ENCODE measurements around the gene IL6. TPM values are rescaled to one million over a fixed set of nuclear protein-coding genes. Genes with fewer than 3 reads are reported as not detected.
"Not testable (repeated sequence)": the region's sequence is repeated elsewhere in the genome, so short reads cannot be mapped to it uniquely, and the experiment has no call there.

Gene IL6
- 0.10 to 5.0 TPM (median 2.7 TPM) in 3 replicates for polyA plus RNA-seq
- polyA plus RNA-seq (2011; ENCODE audit: low read depth), result not detected
- polyA plus RNA-seq (2011; cell fraction: cytosol; rRNA removed), result 2.6 and 3.2 TPM in 2 replicates
- 25.2 and 38.7 TPM in 2 replicates for polyA plus RNA-seq (2011; cell fraction: nucleus; rRNA removed)
- not detected in 2 replicates for polyA plus RNA-seq (2012; ENCODE audit: low replicate concordance)
- polyA minus RNA-seq, result 0.63 to 3.1 TPM in 2 of 3 replicates, not detected in the other
- polyA minus RNA-seq (2011; cell fraction: cytosol; rRNA and poly(A)+ RNA removed), result not detected
- polyA minus RNA-seq (2011; cell fraction: nucleus; rRNA and poly(A)+ RNA removed), result 6.1 and 15.0 TPM in 2 replicates

GRCh38 chr7:22726907-22727713, at the start of gene IL6:
TSS of gene IL6 (plus strand) at chr7:22727200. CDS start at chr7:22727263, 63 bp downstream.
- Histone ChIP-seq H2AFZ (ENCODE audit: control insufficient read depth, low read length) (no peak within 1 kb of the TSS), H3K27ac (ENCODE audit: control insufficient read depth, insufficient read depth, low read length) (peak within 1 kb of the TSS; percentile 50), H3K36me3 (ENCODE audit: control insufficient read depth in 2 of 2, extremely low read depth in 1 of 2, insufficient read depth in 2 of 2, low read length in 2 of 2) (no peaks in the 10 kb centered on the region), H3K9me1 (ENCODE audit: control insufficient read depth, extremely low read depth, insufficient read depth, low read length) (no peaks in the 10 kb centered on the region), H3K79me2 (ENCODE audit: control insufficient read depth, insufficient read depth, low read length) (no peaks in the 10 kb centered on the region), H3K4me3 (ENCODE audit: control insufficient read depth in 2 of 3, extremely low read depth in 1 of 3, insufficient read depth in 2 of 3, low read depth in 1 of 3, low read length in 3 of 3) (peak within 1 kb of the TSS in 2 of 3 experiments; percentile 2 to 28), H3K4me2 (ENCODE audit: control insufficient read depth, extremely low read depth, insufficient read depth, low read depth, low read length) (peak within 1 kb of the TSS; percentile 57), H3K4me1 (ENCODE audit: control insufficient read depth, extremely low read depth, insufficient read depth, low read length) (peaks cover 22% of the 10 kb centered on the region), H4K20me1 (ENCODE audit: control insufficient read depth, extremely low read depth, insufficient read depth, low read length) (no peaks in the 10 kb centered on the region), H3K27me3 (ENCODE audit: control insufficient read depth, extremely low read depth, insufficient read depth, low read length) (no peaks in the 10 kb centered on the region), H3K9ac (ENCODE audit: control insufficient read depth, extremely low read depth, insufficient read depth, low read length) (peak within 1 kb of the TSS; percentile 31), H3K9me3 (ENCODE audit: control insufficient read depth, low read depth, low read length) (no peaks in the 10 kb centered on the region)
- DNase-seq (ENCODE audit: low read depth, low spot score) (peak; percentile 77), FAIRE-seq (no peak)
- TF ChIP-seq, protein P1, sequence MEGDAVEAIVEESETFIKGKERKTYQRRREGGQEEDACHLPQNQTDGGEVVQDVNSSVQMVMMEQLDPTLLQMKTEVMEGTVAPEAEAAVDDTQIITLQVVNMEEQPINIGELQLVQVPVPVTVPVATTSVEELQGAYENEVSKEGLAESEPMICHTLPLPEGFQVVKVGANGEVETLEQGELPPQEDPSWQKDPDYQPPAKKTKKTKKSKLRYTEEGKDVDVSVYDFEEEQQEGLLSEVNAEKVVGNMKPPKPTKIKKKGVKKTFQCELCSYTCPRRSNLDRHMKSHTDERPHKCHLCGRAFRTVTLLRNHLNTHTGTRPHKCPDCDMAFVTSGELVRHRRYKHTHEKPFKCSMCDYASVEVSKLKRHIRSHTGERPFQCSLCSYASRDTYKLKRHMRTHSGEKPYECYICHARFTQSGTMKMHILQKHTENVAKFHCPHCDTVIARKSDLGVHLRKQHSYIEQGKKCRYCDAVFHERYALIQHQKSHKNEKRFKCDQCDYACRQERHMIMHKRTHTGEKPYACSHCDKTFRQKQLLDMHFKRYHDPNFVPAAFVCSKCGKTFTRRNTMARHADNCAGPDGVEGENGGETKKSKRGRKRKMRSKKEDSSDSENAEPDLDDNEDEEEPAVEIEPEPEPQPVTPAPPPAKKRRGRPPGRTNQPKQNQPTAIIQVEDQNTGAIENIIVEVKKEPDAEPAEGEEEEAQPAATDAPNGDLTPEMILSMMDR (optimal IDR thresholded peaks at IDR 0.05 in 1 of 3, IDR thresholded peaks at IDR 0.05 in 1 of 3, conservative IDR thresholded peaks at IDR 0.05 in 1 of 3; ENCODE audit: extremely low read depth in 1 of 3, insufficient read depth in 2 of 3, low read length in 3 of 3), result no peak
- no peak for TF ChIP-seq EZH2 (IDR thresholded peaks at IDR 0.05; ENCODE audit: low read length)
- dilution Hi-C loops (cut with MboI; ENCODE audit: extremely low pct_ligation_motif_present, low sequenced_read_pairs), result loop anchor here (25.0 kb wide), 1 partner anchor 165 kb away; no protein-coding TSS in a partner anchor

- dilution Hi-C loops (cut with MboI; ENCODE audit: extremely low pct_ligation_motif_present, low sequenced_read_pairs); H3K4me3 ChIP-seq (ENCODE audit: control insufficient read depth in 2 of 3, extremely low read depth in 1 of 3, insufficient read depth in 2 of 3, low read depth in 1 of 3, low read length in 3 of 3); H3K9me1 ChIP-seq (ENCODE audit: control insufficient read depth, extremely low read depth, insufficient read depth, low read length); H3K27ac ChIP-seq (ENCODE audit: control insufficient read depth, insufficient read depth, low read length); H4K20me1 ChIP-seq (ENCODE audit: control insufficient read depth, extremely low read depth, insufficient read depth, low read length); H3K36me3 ChIP-seq (ENCODE audit: control insufficient read depth in 2 of 2, extremely low read depth in 1 of 2, insufficient read depth in 2 of 2, low read length in 2 of 2); H3K4me2 ChIP-seq (ENCODE audit: control insufficient read depth, extremely low read depth, insufficient read depth, low read depth, low read length); H2AFZ ChIP-seq (ENCODE audit: control insufficient read depth, low read length); DNase-seq (ENCODE audit: low read depth, low spot score); H3K9me3 ChIP-seq (ENCODE audit: control insufficient read depth, low read depth, low read length); H3K9ac ChIP-seq (ENCODE audit: control insufficient read depth, extremely low read depth, insufficient read depth, low read length); H3K27me3 ChIP-seq (ENCODE audit: control insufficient read depth, extremely low read depth, insufficient read depth, low read length); FAIRE-seq; H3K79me2 ChIP-seq (ENCODE audit: control insufficient read depth, insufficient read depth, low read length): not testable (repeated sequence)
- peaks cover 18% of the 10 kb centered on the region for H3K4me1 ChIP-seq (ENCODE audit: control insufficient read depth, extremely low read depth, insufficient read depth, low read length)
These were observed 49.7 kb upstream of the IL6 start for GRCh38 chr7:22677263-22677662.

Measured in keratinocyte (primary cell).